Fibroblast of skin of right quadriceps (primary cell): ENCODE data around the gene CHIT1.
A peak's percentile ranks its signal among the peaks of the same experiment; 100 is the strongest.
"Not testable (repeated sequence)": the region's sequence is repeated elsewhere in the genome, so short reads cannot be mapped to it uniquely, and the experiment has no call there.

Source experiments
- DNase-seq: peaks from one replicate; pipeline ENCODE4 v3.0.0-alpha.2; 2013

Gene CHIT1

DNA sequence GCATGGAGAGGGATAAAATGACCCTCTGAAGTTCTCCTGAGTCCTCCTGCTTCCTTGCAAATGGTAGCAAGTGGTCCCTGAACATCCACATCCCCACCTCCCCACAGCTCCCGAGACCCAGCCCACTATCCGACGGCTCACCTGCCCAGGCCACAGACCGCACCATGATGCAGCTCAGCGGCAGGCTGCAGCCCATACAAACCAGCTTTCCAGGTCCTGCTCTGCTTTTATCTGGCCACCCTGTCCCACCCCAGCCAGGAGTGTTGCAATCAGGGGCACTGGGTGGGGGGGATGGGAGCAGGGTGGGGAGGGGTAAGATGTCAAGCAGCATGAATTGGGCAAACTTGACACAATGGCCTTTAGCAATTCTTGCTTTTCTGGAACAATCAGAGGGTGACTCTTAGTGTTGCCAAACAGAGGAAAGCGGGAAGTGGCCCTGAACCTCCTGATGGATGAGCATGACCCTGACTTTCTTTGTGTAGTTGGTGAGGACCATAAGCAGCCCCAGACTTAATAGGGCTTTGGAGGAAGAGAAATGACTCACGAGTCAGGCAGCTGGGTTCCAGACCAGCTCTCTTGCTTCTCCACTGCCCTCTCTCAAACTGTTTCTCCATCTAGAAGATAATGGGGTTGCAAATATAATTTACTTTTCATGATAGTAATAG, at the start of gene CHIT1:
Gene CHIT1 (minus strand): TSS at position 203 of the 665 bp plus-strand sequence. CDS start 37 bp downstream, at position 166.
- no peak for DNase-seq

- DNase-seq: no peak
Observed at GRCh38 chr1:203278885-203279406, 49.5 kb upstream of the CHIT1 start.

DNA sequence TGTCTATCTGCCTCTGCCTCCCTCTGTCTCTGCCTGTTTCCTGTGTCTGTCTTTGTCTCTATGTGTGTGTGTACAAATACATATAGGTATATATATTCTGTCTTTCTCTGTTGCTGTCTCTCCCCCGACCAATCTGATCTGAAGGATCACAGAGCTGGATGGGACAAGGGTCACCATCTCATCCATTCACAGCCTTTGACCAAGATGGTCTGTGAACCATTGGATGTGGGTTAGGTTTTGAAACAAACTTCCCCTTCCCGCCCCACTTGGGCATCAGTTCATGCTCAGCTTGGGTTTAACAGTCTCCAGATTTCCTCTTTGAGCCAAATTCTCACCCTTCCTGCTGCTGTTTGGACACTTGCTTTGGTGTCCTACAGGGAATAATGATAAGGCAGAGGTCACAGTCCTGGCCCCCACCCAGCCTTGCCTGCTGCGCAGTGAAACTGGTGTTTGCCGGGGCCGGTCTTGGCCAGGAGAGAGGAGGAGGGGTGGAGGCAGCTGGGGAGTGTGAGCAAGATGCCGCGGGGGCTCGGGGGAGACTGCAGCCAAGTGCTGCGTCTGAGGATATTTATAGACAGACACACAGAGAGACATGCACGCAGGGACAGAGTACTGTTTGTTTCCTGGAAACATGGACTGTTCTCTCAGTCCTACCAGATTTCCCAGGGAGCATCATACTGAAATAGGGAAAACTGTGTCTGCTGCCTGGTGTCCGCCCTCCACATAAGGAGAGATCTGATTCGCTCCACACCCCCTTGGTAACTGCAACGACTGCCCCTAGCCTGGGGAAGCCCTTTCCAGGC, 48.8 kb upstream of the CHIT1 start:
- peak; percentile 76 for DNase-seq

DNA sequence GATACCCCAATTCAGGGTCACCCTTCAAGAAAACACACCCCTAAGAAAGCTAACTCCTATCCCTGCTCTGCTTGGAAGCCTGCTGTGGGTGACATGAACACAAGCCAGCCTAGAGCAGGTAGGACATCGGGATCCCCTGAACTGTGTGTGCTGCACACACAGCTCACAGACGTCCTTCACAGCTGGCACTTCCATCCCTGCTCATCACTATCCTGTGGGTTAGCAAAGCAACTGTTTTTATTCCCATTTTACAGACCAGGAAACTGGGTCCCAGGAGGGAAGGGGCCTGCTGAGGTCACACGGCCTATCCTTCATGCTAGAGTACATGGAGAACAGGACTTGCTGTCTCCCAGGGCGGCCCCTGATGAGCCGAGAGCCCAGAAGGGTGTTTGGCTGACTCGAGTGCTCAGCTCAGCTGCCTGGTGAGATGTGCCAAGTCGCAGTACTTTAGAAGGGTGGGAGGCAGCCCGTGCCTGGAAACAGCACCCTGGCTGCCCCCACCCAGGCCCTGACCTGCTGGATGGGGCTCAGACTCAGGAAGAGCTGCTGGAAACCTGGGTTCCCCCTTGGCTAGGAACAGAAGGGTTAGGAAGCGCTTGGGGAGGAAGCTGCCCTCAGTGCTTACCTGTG, 47.6 kb upstream of the CHIT1 start:
- DNase-seq: no peak

- DNase-seq: no peak
Observed at GRCh38 chr1:203276408-203276807, 46.9 kb upstream of the CHIT1 start.

GRCh38 chr1:203275656-203276272, 46.3 kb upstream of the CHIT1 start:
- DNase-seq: no peak

DNA sequence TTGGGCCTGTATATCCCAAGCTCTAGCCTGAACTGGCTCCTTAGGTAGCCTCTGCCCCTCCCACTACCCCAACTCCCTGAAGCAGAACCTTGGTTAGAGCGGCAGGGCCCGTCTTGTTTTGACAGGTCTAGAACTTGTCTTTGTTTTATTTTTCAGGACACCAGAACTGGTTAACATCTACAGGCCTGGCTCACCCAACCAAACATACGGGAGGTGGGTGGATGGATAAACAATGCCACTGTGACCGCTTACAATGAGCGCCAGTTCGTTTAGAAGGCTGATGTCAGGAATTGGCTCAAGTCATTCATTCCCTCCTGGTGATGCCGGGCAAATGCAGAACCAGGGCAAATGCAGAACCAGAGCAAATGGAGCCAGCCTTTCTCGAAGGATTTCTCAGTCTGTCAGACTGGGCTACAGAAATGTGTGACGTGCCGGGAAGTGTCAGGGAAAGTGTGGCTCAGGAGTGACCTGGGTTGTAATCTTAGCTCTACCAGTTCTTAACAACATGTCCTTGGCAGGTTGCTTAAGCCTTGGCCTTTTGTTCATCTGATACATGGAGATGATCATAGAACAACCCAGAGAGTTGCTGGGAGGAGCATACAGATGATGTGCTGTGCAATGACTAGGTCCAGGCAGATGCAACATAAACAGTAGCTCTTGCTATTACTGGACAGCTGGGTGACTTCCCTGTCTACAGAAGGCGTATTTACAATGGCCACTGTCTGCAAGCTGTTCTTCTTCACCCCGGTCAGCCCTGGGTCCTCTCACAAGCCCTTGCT, 45.3 kb upstream of the CHIT1 start:
- DNase-seq: no peak

- DNase-seq: no peak
Observed at GRCh38 chr1:203273869-203274602, 44.6 kb upstream of the CHIT1 start.

- peak; percentile 74 for DNase-seq
Observed at GRCh38 chr1:203273206-203273868, 43.9 kb upstream of the CHIT1 start.

- no peak for DNase-seq
Observed at GRCh38 chr1:203272633-203273205, 43.2 kb upstream of the CHIT1 start.

DNA sequence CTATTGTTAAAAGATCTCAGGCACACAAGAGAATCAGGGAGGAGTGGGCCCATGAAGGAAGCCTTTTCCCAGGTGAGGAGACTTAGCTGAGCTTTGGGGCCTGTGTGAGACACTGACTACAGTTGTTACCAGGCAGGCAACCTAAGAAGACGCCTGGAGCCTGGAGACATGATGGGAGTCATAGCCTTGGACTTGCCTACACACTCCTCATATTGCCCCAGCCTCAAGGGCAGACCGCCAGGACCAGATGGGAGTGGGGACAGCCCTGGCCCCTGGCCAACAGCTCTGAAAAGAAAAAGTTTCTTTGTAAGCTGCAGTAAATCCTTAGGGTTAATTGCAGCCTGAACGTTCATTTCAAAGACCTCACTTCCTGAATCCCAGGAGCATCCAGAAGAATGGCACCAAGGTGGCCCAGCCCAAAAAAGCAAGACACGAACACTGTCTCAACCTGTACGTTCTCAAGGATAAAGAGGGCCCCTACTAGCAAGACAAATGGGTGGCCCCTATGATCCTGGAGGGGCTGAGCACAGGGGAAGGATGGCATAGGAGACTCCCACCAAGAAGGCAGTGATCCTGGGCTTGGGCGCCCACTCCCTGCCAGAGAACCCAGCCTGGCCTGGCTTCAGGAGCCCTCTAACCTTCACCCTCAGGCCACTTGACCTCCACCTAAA, 42.6 kb upstream of the CHIT1 start:
- DNase-seq: no peak

DNA sequence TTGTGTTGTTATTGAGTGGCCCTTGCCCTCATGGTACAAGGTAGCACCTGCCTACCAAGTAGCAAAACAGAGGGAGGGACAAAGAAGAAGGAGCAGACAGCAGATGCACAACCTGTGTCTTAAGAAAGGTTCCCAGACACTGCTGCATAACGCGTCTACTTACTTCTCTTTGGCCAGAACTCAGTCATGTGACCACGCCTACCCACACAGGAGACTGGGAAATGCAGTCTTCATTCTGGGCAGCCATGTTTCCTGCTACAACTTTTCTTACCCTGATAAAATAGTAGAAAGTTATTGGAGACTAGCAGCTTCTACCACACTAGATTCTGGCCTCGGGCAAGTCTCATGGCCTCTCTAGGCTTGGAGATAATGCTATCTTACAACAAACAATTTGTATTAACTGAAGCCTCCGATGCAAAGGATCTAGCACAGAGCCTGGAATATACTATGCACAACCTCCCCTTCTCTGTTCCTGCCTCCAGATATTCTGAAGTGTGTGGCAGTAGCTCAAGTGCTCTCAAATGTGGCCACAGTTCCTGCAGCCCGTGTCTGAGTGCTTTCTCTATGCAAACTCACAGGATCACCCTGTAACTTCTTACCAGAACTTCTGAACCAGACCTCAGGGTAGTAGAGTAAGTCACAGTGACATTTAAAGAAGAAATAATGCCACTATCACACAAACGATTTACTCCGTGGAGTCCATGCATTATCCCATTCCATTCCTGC, 41.7 kb upstream of the CHIT1 start:
- peak; percentile 54 for DNase-seq

DNA sequence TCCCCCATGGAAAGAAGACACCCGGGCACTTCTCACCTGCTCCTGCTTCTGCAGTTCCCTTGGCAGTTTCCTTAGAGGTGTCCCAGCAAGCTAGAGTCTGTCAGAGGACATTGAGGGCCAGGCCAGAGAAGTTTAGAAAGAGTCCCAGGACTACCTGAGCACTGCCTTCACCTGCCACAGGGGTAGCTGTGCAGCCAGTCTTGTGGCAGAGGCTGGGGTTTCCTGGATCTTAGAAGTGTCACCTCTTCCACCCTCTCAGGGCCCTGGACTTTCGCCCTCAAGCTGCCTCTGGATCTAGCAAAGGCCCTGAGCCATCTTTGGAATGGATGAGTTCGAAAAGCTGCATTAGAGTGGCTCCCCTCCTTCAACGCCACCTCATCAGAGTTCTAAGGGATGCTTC, 41.0 kb upstream of the CHIT1 start:
- DNase-seq: no peak

- no peak for DNase-seq
Observed at GRCh38 chr1:203269654-203270020, 40.2 kb upstream of the CHIT1 start.

DNA sequence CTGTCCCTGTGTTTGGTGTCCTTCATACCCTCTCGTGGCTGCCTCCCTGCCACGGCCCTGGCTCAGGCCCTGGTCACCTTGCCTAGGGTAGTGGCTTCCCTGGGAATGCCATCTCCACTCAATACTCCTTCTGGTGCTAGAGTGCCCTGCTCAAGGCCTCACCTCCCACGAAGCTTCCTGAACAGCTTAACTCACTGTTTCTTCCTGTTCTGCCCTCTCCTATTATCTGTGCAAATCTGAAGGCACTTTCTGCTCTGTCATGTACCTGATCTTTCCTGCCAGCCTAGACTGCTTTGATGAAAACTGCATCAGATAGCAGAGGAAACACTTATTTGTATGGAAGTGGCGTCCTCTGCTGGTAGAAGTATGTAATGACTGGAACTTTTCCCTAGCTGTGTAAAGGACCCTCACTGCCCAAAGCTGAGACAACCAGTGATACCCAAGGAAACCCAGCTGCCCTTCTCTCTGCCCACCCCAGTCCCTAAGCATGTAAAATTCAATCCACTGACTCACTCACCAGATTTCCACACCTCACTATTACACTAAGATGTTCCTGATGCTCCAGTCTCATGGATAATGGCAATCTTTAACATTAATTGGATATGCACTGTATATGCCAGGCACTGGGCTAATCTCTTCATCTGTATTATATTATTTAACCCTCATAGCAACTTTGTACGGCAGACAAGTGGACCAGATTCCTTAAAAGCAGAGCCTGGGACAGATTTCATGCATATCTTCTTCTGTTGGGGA, 39.6 kb upstream of the CHIT1 start:
- DNase-seq: peak; percentile 65

DNA sequence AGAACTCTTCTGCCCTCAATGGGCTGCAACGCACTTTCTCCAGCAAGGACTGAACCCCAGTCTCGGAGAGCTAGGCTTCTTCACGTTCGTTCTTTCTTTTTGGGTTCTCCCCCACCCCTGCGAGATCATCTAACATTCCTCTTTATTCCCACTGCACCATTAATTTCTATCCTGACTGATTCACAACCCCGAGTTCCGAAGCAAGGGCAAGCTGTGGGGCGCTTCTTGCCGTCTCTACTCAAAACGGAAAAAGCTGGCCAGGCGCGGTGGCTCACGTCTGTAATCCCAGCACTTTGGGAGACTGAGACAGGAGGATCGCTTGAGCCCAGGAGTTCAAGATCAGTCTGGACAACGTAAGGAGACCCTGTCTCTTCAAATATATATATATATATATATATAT, 38.4 kb upstream of the CHIT1 start:
- DNase-seq: no peak

GRCh38 chr1:203267347-203267846, 37.9 kb upstream of the CHIT1 start:
- DNase-seq: peak; percentile 85

DNA sequence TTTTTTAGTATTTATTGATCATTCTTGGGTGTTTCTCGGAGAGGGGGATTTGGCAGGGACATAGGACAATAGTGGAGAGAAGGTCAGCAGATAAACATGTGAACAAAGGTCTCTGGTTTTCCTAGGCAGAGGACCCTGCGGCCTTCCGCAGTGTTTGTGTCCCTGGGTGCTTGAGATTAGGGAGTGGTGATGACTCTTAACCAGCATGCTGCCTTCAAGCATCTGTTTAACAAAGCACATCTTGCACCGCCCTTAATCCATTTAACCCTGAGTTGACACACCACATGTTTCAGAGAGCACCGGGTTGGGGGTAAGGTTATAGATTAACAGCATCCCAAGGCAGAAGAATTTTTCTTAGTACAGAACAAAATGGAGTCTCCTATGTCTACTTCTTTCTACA, 36.7 kb upstream of the CHIT1 start:
- DNase-seq: not testable (repeated sequence)

- no peak for DNase-seq
Observed at GRCh38 chr1:203265541-203265940, 36.1 kb upstream of the CHIT1 start.
